ENCODE data around the gene CDCA5.
A peak's percentile ranks its signal among the peaks of the same experiment; 100 is the strongest.

CDCA5 gene

DNA sequence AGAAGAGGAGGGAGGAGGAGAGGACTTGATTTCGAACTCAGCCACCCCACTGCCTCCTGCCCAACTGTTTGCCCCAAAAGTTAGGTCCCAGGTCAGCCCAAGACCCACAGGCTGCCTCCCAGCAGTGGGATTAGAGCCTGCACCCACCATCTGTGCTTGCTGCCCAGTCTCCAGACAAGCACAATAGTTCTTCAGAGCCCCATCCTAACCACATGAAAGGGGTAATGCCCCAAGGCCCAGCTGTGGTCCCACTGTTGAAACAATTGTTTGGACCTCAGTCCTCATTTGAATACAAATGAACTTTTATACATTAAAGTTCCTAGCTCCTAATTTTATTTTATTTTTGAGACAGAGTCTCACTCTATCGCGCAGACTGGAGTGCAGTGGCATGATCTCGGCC is 6.8 kb upstream of the CDCA5 start:
- H3K79me2 ChIP-seq (ENCODE audit: insufficient read depth, low read length): no peaks in the 10 kb centered on the region
- H4K20me1 ChIP-seq (ENCODE audit: insufficient read depth, low read length): no peaks in the 10 kb centered on the region

DNA sequence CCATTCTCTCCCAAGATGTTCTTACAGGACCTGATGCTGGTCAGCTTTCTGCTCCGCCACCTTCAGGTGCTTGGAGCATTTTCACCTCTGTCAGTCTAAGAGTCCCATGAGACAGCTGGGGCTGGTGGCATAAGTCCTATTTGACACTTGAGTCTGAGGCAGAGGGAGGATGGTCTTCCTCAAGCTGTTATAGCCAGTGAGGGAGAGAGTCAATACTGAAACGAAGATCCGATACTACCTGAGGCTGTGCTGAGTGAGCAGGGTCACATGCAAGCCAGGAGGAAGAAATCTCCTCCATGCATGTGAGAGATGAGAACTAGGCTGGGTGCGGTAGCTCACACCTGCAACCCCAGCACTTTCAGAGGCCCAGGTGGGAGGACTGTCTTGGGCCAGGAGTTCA is 5.8 kb upstream of the CDCA5 start:
- H4K20me1 ChIP-seq (ENCODE audit: insufficient read depth, low read length): no peaks in the 10 kb centered on the region
- no peak overlapping the region for H2AFZ ChIP-seq (ENCODE audit: low read length)
- no peak overlapping the region for H3K4me2 ChIP-seq (ENCODE audit: low read length)
- H3K9ac ChIP-seq (ENCODE audit: low read length): no peak overlapping the region
- no peaks in the 10 kb centered on the region for H3F3A ChIP-seq (ENCODE audit: insufficient read depth, low read length)
- no peak overlapping the region for H3K4me3 ChIP-seq (ENCODE audit: low read depth, low read length, poor library complexity, severe bottlenecking)
- no peaks in the 10 kb centered on the region for H3K27me3 ChIP-seq (ENCODE audit: insufficient read depth, low read length)
- peaks cover 40% of the 10 kb centered on the region for H3K4me1 ChIP-seq (ENCODE audit: insufficient read depth, low read length, severe bottlenecking)
- peaks cover 32% of the 10 kb centered on the region; the same call in 1 of the 2 replicates for H3K36me3 ChIP-seq (ENCODE audit: insufficient read depth, low read length)
- TF ChIP-seq CTCF (IDR thresholded peaks at IDR 0.05; ENCODE audit: low read length): no peak
- TF ChIP-seq EZH2 (IDR thresholded peaks at IDR 0.05; ENCODE audit: borderline replicate concordance, low read length): no peak
- H3K9me3 ChIP-seq (ENCODE audit: low read length): no peaks in the 10 kb centered on the region
- H3K27ac ChIP-seq (ENCODE audit: low read depth, low read length, poor library complexity, severe bottlenecking): peak overlapping the region; percentile 87
- no peaks in the 10 kb centered on the region for H3K79me2 ChIP-seq (ENCODE audit: insufficient read depth, low read length)
- no peaks in the 10 kb centered on the region for H3K9me2 ChIP-seq (ENCODE audit: low read depth, low read length)

More for the DNA sequence above, 6.8 kb upstream of the CDCA5 start:
- no peaks in the 10 kb centered on the region for H3K27me3 ChIP-seq (ENCODE audit: insufficient read depth, low read length)
- H3K9me3 ChIP-seq (ENCODE audit: low read length): no peaks in the 10 kb centered on the region
- H3K4me1 ChIP-seq (ENCODE audit: insufficient read depth, low read length, severe bottlenecking): peaks cover 31% of the 10 kb centered on the region
- H3F3A ChIP-seq (ENCODE audit: insufficient read depth, low read length): no peaks in the 10 kb centered on the region
- H3K4me3 ChIP-seq (ENCODE audit: low read depth, low read length, poor library complexity, severe bottlenecking): no peak overlapping the region
- H3K4me2 ChIP-seq (ENCODE audit: low read length): peak overlapping the region; percentile 0; the same call in 1 of the 2 replicates
- TF ChIP-seq CTCF (IDR thresholded peaks at IDR 0.05; ENCODE audit: low read length): no peak
- no peak for TF ChIP-seq EZH2 (IDR thresholded peaks at IDR 0.05; ENCODE audit: borderline replicate concordance, low read length)
- no peak overlapping the region for H2AFZ ChIP-seq (ENCODE audit: low read length)
- no peaks in the 10 kb centered on the region for H3K9me2 ChIP-seq (ENCODE audit: low read depth, low read length)
- peak overlapping the region; percentile 87 for H3K27ac ChIP-seq (ENCODE audit: low read depth, low read length, poor library complexity, severe bottlenecking)
- H3K36me3 ChIP-seq (ENCODE audit: insufficient read depth, low read length): peaks cover 26% of the 10 kb centered on the region; the same call in 1 of the 2 replicates
- peak overlapping the region; percentile 45; the same call in 1 of the 2 replicates for H3K9ac ChIP-seq (ENCODE audit: low read length)

- no peak overlapping the region for H3K27ac ChIP-seq (ENCODE audit: low read depth, low read length, poor library complexity, severe bottlenecking)
These were observed 4.0 kb upstream of the CDCA5 start for GRCh38 chr11:65087827-65088226.

More at GRCh38 chr11:65087827-65088226, 4.0 kb upstream of the CDCA5 start:
- no peaks in the 10 kb centered on the region for H3K9me2 ChIP-seq (ENCODE audit: low read depth, low read length)
- H3K9ac ChIP-seq (ENCODE audit: low read length): no peak overlapping the region
- no peaks in the 10 kb centered on the region for H3K27me3 ChIP-seq (ENCODE audit: insufficient read depth, low read length)
- peaks cover 46% of the 10 kb centered on the region for H3K4me1 ChIP-seq (ENCODE audit: insufficient read depth, low read length, severe bottlenecking)
- peaks cover 9% of the 10 kb centered on the region for H3K79me2 ChIP-seq (ENCODE audit: insufficient read depth, low read length)
- no peaks in the 10 kb centered on the region for H3K9me3 ChIP-seq (ENCODE audit: low read length)
- peaks cover 35% of the 10 kb centered on the region; the same call in 1 of the 2 replicates for H3K36me3 ChIP-seq (ENCODE audit: insufficient read depth, low read length)
- no peak overlapping the region for H3K4me2 ChIP-seq (ENCODE audit: low read length)
- H2AFZ ChIP-seq (ENCODE audit: low read length): no peak overlapping the region
- no peak overlapping the region for H3K4me3 ChIP-seq (ENCODE audit: low read depth, low read length, poor library complexity, severe bottlenecking)
- H4K20me1 ChIP-seq (ENCODE audit: insufficient read depth, low read length): no peaks in the 10 kb centered on the region
- TF ChIP-seq EZH2 (IDR thresholded peaks at IDR 0.05; ENCODE audit: borderline replicate concordance, low read length) (no peak), CTCF (IDR thresholded peaks at IDR 0.05; ENCODE audit: low read length) (no peak)
- no peaks in the 10 kb centered on the region for H3F3A ChIP-seq (ENCODE audit: insufficient read depth, low read length)

Measured in OCI-LY1 (cell line).